SK-N-MC (cell line): ENCODE data around the gene SNX11.

ENCODE experiments used
- DNase-seq: peaks from one replicate; pipeline ENCODE4 v3.0.0-alpha.2; 2011; ENCODE audit warnings: low read depth, low spot score
- H3K27ac ChIP-seq: fragments of 200-600 bp; sonication (generic); 2 replicates; pipeline ENCODE4 v1.5.1; 2016; ENCODE audit warnings: mixed run types
- H3K36me3 ChIP-seq: fragments of 200-600 bp; sonication (generic); 2 replicates; pipeline ENCODE4 v1.6.1; 2017; ENCODE audit warnings: antibody characterized with exemption, low read length, mixed read lengths; ENCODE audit not compliant: insufficient read depth
- H3K4me3 ChIP-seq: fragments of 200-600 bp; sonication (generic); 2 replicates; pipeline ENCODE4 v1.5.1; 2016
- H3K9ac ChIP-seq: fragments of 200-600 bp; sonication (generic); 2 replicates; pipeline ENCODE4 v1.8.0; 2017; ENCODE audit warnings: mixed run types, mixed read lengths; ENCODE audit not compliant: insufficient read length
- H3K9me3 ChIP-seq: fragments of 200-600 bp; sonication (generic); 2 replicates; pipeline ENCODE4 v1.6.1; 2017; ENCODE audit warnings: low read depth, mild to moderate bottlenecking, antibody characterized with exemption, low read length, moderate library complexity, mixed read lengths
- EZH2 ChIP-seq: fragments of 200-600 bp; sonication (generic); IDR thresholded peaks from one replicate; pipeline ENCODE4 v1.6.1; 2017; ENCODE audit warnings: antibody characterized with exemption
- FOXP2 ChIP-seq: optimal IDR thresholded peaks from 2 replicates; pipeline ENCODE3; 2011; ENCODE audit warnings: mild to moderate bottlenecking, moderate library complexity; ENCODE audit not compliant: insufficient read depth; ENCODE audit errors: extremely low read length, control extremely low read depth
- POLR2AphosphoS5 ChIP-seq: IDR thresholded peaks from 2 replicates; pipeline ENCODE4 v1.6.1; 2012; ENCODE audit warnings: mild to moderate bottlenecking, low read depth, low read length, borderline replicate concordance

The SNX11 gene

DNA sequence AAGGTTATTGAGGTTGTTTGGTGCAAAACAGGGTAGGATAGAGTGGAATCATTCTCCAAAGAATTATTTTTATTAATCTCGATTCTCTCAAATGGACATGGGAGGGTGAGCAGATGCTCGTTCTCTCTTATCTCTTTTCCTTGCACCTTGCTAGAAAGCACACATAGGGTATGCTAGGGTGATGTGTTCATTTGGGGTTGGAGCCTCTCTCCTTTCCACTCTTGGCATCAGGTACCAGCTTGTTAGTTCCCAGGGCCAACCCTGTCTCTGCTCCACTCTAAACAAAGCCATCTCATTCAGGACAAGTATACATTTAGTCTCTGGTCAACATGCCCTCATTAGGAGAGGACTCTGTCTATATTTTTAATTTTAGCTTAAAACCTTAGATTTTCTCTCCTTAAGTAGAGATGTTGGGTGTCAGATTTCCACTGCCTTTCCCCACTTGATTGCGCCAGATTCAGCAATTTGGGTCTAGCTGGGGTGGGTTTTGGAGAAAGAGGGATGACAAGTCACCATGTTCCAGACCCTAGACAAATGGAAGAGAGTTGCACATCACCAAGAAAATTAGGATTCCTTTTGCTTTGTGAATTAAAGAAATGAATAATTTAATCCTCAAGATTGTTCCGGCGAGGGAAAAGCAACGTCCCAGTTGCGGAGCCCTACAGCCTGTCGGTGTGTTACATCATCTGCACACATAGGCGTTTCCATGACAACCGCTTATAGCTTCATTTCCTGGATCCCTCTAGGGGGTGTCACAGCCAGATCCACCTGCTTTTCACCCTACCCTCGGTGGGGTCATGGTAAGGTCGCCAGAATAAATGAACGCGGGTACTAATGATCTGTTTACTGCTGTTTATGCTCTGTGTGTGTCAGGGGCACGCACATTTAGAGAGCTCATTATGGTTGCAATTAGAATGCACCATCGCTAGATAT, 41.6 kb downstream of the SNX11 start:
- DNase-seq, result peak; percentile 37

GRCh38 chr17:48149787-48150463, 42.4 kb downstream of the SNX11 start:
- Histone ChIP-seq H3K9ac (no peak overlapping the region), H3K9me3 (no peaks in the 10 kb centered on the region), H3K36me3 (no peaks in the 10 kb centered on the region), H3K27ac (no peak overlapping the region), H3K4me3 (peak overlapping the region; percentile 62; the same call in 1 of the 2 replicates)
- TF ChIP-seq EZH2 (no peak), POLR2AphosphoS5 (no peak), FOXP2 (no peak)
- no peak for DNase-seq

More for the DNA sequence above, 41.6 kb downstream of the SNX11 start:
- peak overlapping the region; percentile 62 for H3K4me3 ChIP-seq
- H3K9me3 ChIP-seq, result no peaks in the 10 kb centered on the region
- H3K9ac ChIP-seq, result no peak overlapping the region
- TF ChIP-seq FOXP2 (peak; percentile 11), EZH2 (no peak), POLR2AphosphoS5 (no peak)
- no peaks in the 10 kb centered on the region for H3K36me3 ChIP-seq
- H3K27ac ChIP-seq, result no peak overlapping the region

- Histone ChIP-seq H3K36me3 (no peaks in the 10 kb centered on the region), H3K27ac (no peak overlapping the region), H3K9ac (no peak overlapping the region), H3K9me3 (no peaks in the 10 kb centered on the region), H3K4me3 (no peak overlapping the region)
- DNase-seq, result no peak
- TF ChIP-seq EZH2, result no peak
- no peak for TF ChIP-seq POLR2AphosphoS5
These were observed 43.0 kb downstream of the SNX11 start for GRCh38 chr17:48150597-48151001.

GRCh38 chr17:48151220-48151619, 43.7 kb downstream of the SNX11 start:
- H3K4me3 ChIP-seq, result no peak overlapping the region
- no peaks in the 10 kb centered on the region for H3K9me3 ChIP-seq
- no peak overlapping the region for H3K27ac ChIP-seq
- H3K36me3 ChIP-seq, result no peaks in the 10 kb centered on the region
- no peak overlapping the region for H3K9ac ChIP-seq
- TF ChIP-seq EZH2 (no peak), FOXP2 (no peak), POLR2AphosphoS5 (no peak)
- DNase-seq, result no peak

- no peak overlapping the region for H3K4me3 ChIP-seq
- H3K36me3 ChIP-seq, result no peaks in the 10 kb centered on the region
- DNase-seq, result no peak
- H3K27ac ChIP-seq, result no peak overlapping the region
- H3K9me3 ChIP-seq, result no peaks in the 10 kb centered on the region
- TF ChIP-seq POLR2AphosphoS5 (no peak), FOXP2 (no peak), EZH2 (no peak)
- no peak overlapping the region for H3K9ac ChIP-seq
These were observed 44.7 kb downstream of the SNX11 start for GRCh38 chr17:48152289-48152688.

DNA sequence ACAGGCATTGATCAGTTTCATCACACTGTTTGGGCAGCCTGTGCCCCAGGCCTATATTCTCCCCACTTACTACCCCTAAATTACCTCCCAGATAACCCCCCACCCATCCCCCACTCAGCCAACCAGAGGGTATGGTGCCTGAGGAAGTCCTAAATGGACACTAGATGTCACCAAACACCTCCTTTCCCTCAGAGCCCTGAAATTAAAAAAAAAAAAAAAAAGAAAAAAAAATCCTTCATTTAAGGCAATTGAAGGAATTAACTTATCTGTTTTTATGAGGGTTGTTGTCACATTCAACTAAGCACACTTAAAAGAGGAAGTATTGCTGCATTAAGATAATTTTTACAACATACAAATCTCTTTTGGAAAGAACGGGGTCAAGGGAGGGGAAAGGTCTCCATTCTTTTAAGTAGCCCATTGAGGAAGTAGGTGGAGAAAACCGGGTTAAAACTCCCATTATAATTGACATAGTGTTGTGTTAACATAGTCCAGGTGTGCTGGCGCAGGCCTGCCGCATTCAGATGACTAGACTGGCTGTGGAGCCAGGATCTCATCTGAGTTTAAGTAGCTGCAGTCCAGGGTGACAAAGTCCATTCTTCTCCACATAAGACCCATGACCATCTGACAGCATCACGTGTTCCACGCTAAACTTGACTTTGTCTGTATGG, 46.3 kb downstream of the SNX11 start:
- H3K4me3 ChIP-seq, result no peak overlapping the region
- no peak overlapping the region for H3K27ac ChIP-seq
- H3K9ac ChIP-seq, result no peak overlapping the region
- TF ChIP-seq FOXP2 (no peak), EZH2 (no peak), POLR2AphosphoS5 (no peak)
- no peak for DNase-seq
- no peaks in the 10 kb centered on the region for H3K36me3 ChIP-seq
- H3K9me3 ChIP-seq, result no peaks in the 10 kb centered on the region

- no peak for DNase-seq
These were observed 48.5 kb downstream of the SNX11 start for GRCh38 chr17:48155889-48156611.

DNA sequence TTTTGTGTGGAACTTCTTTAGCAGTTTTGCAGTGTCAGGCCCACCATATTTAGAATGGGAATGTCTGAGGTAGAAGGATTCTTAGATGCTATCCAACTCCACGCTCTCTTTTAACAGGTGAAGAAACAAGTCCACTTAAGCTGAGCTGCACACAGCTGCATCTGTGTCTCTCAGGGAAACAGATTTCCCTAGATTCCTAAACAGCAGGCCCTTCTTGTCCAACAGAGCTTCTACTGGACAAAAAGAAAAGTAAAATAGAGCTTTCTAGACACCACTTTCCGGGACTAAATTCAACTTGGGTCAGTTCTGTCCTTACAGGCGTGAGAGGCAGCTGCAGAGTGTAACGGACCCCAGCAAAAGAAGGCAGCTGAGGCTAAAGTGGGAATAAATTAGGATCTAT, 51.7 kb downstream of the SNX11 start:
- no peak overlapping the region for H3K9ac ChIP-seq
- no peak overlapping the region for H3K27ac ChIP-seq
- no peak for DNase-seq
- TF ChIP-seq EZH2, result no peak
- TF ChIP-seq FOXP2, result no peak
- no peak for TF ChIP-seq POLR2AphosphoS5
- no peaks in the 10 kb centered on the region for H3K36me3 ChIP-seq
- no peaks in the 10 kb centered on the region for H3K9me3 ChIP-seq
- no peak overlapping the region for H3K4me3 ChIP-seq

More at GRCh38 chr17:48155889-48156611, 48.5 kb downstream of the SNX11 start:
- Histone ChIP-seq H3K4me3 (no peak overlapping the region), H3K36me3 (no peaks in the 10 kb centered on the region), H3K9ac (no peak overlapping the region), H3K27ac (no peak overlapping the region), H3K9me3 (no peaks in the 10 kb centered on the region)
- no peak for TF ChIP-seq EZH2
- no peak for TF ChIP-seq FOXP2
- TF ChIP-seq POLR2AphosphoS5, result no peak
